GM12865 (cell line): Measurements from ENCODE around the gene ERI3.
A peak's percentile ranks its signal among the peaks of the same experiment; 100 is the strongest.

ENCODE experiments used
- DNase-seq: peaks from one replicate; pipeline ENCODE4 v3.0.0; 2010; ENCODE audit warnings: low read depth
- H3K4me3 ChIP-seq: 2 replicates; pipeline ENCODE4 v1.5.1; 2011; ENCODE audit warnings: mild to moderate bottlenecking, low read depth, low read length, control low read depth
- CTCF ChIP-seq: IDR thresholded peaks from 2 replicates; pipeline ENCODE4 v1.5.1; 2011; ENCODE audit warnings: low read length, control low read depth, low read depth, inconsistent platforms; ENCODE audit not compliant: insufficient read depth; ENCODE audit errors: missing control alignments

ERI3 gene

DNA sequence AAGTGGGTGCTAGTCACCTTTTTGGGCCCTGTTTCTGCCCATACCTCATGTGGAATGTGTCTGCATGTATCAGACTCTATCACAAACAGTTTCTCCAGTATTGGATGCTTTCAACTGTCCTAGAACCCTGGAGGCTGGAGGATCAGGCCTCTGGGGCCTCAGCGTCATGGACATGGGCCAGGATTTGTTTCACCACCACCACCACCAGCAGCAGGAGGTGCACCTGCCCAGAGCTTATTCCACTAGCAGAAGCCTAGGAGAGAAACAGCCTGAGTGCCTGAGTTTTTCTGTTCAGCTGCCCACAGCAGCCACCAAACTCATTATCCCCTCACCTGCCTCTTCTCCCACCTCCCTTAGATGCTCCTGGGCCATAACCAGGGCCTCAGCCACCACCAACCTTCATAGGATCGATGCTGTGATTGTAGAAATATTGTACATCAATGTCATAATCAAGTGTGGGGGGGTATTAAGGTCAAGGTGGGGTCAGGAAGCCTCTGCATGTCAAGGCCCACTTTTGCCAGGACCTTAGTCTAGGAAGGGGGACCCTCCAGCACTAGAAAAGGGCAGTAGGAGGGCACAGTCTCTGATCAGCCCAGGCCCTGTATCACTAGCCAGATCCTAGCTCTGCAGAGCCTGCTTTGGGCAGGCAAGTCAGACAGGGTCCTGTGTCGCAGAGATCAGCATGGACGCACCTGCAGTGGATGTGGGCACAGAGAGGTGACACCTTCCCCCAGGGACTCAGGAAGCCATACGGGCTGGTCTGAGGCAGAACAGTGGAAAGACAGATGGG is 132.5 kb downstream of the ERI3 start:
- no peak for TF ChIP-seq CTCF
- DNase-seq = no peak
- no peak overlapping the region for H3K4me3 ChIP-seq

GRCh38 chr1:44221769-44222168 is 133.3 kb downstream of the ERI3 start:
- TF ChIP-seq CTCF = no peak
- no peak for DNase-seq
- no peak overlapping the region for H3K4me3 ChIP-seq

GRCh38 chr1:44220755-44221154 is 134.3 kb downstream of the ERI3 start:
- peak; percentile 24 for DNase-seq
- no peak overlapping the region for H3K4me3 ChIP-seq
- no peak for TF ChIP-seq CTCF

- DNase-seq = no peak
- no peak for TF ChIP-seq CTCF
- no peak overlapping the region for H3K4me3 ChIP-seq
Measured at GRCh38 chr1:44220001-44220751, 134.9 kb downstream of the ERI3 start.

GRCh38 chr1:44219301-44219626 is 135.8 kb downstream of the ERI3 start:
- H3K4me3 ChIP-seq = no peak overlapping the region
- DNase-seq = no peak
- TF ChIP-seq CTCF = no peak

DNA sequence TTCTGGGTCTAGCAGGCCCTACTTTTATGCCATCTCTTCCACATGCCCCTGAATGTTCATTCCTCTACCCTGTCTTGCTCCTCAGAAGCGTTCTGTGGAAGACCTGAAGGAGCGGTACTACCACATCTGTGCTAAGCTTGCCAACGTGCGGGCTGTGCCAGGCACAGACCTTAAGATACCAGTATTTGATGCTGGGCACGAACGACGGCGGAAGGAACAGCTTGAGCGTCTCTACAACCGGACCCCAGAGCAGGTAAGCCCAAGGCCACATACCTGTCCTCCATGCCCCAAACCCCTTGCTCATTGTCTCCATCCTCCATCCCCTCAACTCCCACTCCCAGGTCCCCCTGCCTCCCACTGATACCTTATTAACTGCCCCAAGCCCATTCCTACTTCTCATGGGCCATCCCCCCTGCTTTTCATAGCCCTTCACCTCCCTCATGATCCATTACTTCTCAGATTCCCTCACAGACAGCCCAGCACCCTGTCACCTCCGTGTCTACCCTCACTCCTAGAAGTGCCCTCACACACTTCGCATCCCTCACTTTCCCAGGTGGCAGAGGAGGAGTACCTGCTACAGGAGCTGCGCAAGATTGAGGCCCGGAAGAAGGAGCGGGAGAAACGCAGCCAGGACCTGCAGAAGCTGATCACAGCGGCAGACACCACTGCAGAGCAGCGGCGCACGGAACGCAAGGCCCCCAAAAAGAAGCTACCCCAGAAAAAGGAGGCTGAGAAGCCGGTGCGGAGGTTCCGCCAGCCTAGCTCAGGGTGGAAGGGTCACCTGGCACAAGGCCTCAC is 136.4 kb downstream of the ERI3 start:
- no peak for TF ChIP-seq CTCF
- no peak for DNase-seq
- H3K4me3 ChIP-seq = no peak overlapping the region
